Cardiac muscle cell (in vitro differentiated cells and primary cell): ENCODE results near the gene CYTH4. TPM values are rescaled to one million over a fixed set of nuclear protein-coding genes. Genes with fewer than 3 reads are reported as not detected.
A peak's percentile ranks its signal among the peaks of the same experiment; 100 is the strongest.

Source experiments
- DNase-seq, 2 donors: peaks; one replicate each; pipeline versions ENCODE4 v3.0.0 to v3.0.0-alpha.2; 2010 to 2017; ENCODE audit warnings: low read depth in 1 of 2, low spot score in 1 of 2
- H3K27ac ChIP-seq: fragments of 200-600 bp; sonication (generic); 2 replicates; pipeline ENCODE4 v1.5.1; 2016
- H3K27me3 ChIP-seq: fragments of 200-600 bp; sonication (generic); 2 replicates; pipeline ENCODE4 v1.6.0; 2016; ENCODE audit warnings: control low read depth
- H3K36me3 ChIP-seq: fragments of 200-600 bp; sonication (generic); 2 replicates; pipeline ENCODE4 v1.5.1; 2016; ENCODE audit warnings: control low read depth
- H3K4me1 ChIP-seq: fragments of 200-600 bp; sonication (generic); 2 replicates; pipeline ENCODE4 v1.8.1; 2017; ENCODE audit warnings: low read depth, mild to moderate bottlenecking, mixed run types
- H3K4me3 ChIP-seq: fragments of 200-600 bp; sonication (generic); 2 replicates; pipeline ENCODE4 v1.5.1; 2016; ENCODE audit warnings: mild to moderate bottlenecking
- H3K9me3 ChIP-seq: fragments of 200-600 bp; sonication (generic); 2 replicates; pipeline ENCODE4 v1.5.1; 2017; ENCODE audit warnings: low read depth, mild to moderate bottlenecking, control low read depth
- CTCF ChIP-seq: IDR thresholded peaks from 2 replicates; pipeline ENCODE4 v1.5.1; 2012; ENCODE audit warnings: low read depth, mild to moderate bottlenecking, low read length
- polyA plus RNA-seq: library from polyadenylated mRNA; unstranded; fragments of >200 nt; fragmentation: Nextera tagmentation; extraction: Ambion mirVana; gene quantifications from 2 replicates; pipeline ENCODE4 v1.2.1, GENCODE V29; 2016
- total RNA-seq: library from RNA; depleted of rRNA; stranded (reverse); fragments of >200 nt; gene quantifications from 2 replicates; pipeline ENCODE4 v1.2.3, GENCODE V29; 2016

CYTH4 gene
- total and polyA plus RNA-seq, 2 experiments from 2014 or later, result not detected

GRCh38 chr22:37270928-37271650, 11.2 kb upstream of the CYTH4 start:
- peak in 1 of 2 donors; percentile 32 for DNase-seq
- no peak for TF ChIP-seq CTCF
- H3K4me3 ChIP-seq, result no peak overlapping the region
- H3K27ac ChIP-seq, result no peak overlapping the region
- H3K4me1 ChIP-seq, result no peaks in the 10 kb centered on the region
- H3K9me3 ChIP-seq, result no peaks in the 10 kb centered on the region
- no peaks in the 10 kb centered on the region for H3K27me3 ChIP-seq
- H3K36me3 ChIP-seq, result no peaks in the 10 kb centered on the region

GRCh38 chr22:37273126-37273845, 9.0 kb upstream of the CYTH4 start:
- no peak for TF ChIP-seq CTCF
- no peaks in the 10 kb centered on the region for H3K4me1 ChIP-seq
- H3K9me3 ChIP-seq, result no peaks in the 10 kb centered on the region
- no peaks in the 10 kb centered on the region for H3K36me3 ChIP-seq
- DNase-seq, result peak in 1 of 2 donors; percentile 72
- no peaks in the 10 kb centered on the region for H3K27me3 ChIP-seq
- no peak overlapping the region for H3K27ac ChIP-seq
- no peak overlapping the region for H3K4me3 ChIP-seq

- Histone ChIP-seq H3K4me3 (no peak overlapping the region), H3K9me3 (no peaks in the 10 kb centered on the region), H3K27ac (no peak overlapping the region), H3K4me1 (no peaks in the 10 kb centered on the region), H3K27me3 (no peaks in the 10 kb centered on the region), H3K36me3 (no peaks in the 10 kb centered on the region)
- no peak for DNase-seq
- TF ChIP-seq CTCF, result no peak
These were observed 8.5 kb upstream of the CYTH4 start for GRCh38 chr22:37273846-37274225.

- DNase-seq, result no peak
- H3K9me3 ChIP-seq, result no peaks in the 10 kb centered on the region
- no peak for TF ChIP-seq CTCF
- no peaks in the 10 kb centered on the region for H3K27me3 ChIP-seq
- no peak overlapping the region for H3K27ac ChIP-seq
- H3K4me3 ChIP-seq, result no peak overlapping the region
- no peaks in the 10 kb centered on the region for H3K36me3 ChIP-seq
- H3K4me1 ChIP-seq, result no peaks in the 10 kb centered on the region
These were observed 7.9 kb upstream of the CYTH4 start for GRCh38 chr22:37274380-37274862.

- no peak for TF ChIP-seq CTCF
- Histone ChIP-seq H3K27ac (no peak overlapping the region), H3K4me3 (no peak overlapping the region), H3K9me3 (no peaks in the 10 kb centered on the region), H3K36me3 (no peaks in the 10 kb centered on the region), H3K27me3 (no peaks in the 10 kb centered on the region), H3K4me1 (no peaks in the 10 kb centered on the region)
- DNase-seq, result no peak
These were observed 7.2 kb upstream of the CYTH4 start for GRCh38 chr22:37275134-37275533.
